Measurements from ENCODE around the gene TASL. TPM values are rescaled to one million over a fixed set of nuclear protein-coding genes. Genes with fewer than 3 reads are reported as not detected.

The TASL gene
- total RNA-seq, 5 donors from 2014 or later (not counting 1 experiment from before 2014, with no cell fraction given), result 0.44 to 2.5 (median 1.8) TPM

DNA sequence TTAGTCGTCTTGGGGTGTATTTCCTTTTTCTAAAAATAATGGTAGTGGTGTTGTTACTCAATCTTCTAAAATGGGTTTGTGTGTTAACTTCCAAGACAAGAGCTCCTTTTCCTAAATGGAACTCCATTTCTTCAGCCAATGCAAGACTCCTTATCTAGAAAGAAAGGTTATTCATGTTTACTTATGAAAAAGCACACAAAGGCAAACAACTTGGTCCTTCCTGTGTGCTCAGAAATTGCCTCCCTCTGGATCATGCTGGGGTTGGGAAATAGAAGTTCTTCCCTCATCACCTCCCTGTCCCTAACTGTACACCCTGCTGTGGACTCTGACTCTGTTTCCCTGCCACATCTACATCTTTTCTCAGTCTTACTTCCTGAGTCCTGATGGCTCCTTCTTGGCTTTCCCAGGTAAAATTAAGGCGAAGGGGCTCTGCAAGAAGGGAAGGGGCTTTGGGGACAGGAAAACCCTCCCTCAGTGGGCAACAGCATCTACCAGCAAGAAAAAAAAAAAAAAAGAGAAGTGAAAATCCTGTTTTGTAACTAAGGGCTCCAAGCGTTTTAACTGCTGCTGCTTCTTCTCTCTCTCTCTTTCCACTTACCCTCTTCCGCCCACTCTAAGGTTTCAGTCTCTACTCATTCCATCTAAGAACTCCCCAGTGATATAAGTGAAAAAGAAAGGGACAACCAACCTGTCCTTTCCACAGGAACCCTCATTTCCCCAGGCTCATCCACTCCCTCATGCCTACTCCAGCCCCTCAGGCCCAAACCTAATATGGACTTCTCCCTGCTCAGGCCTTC is 19.8 kb upstream of the TASL start:
- Histone ChIP-seq H3K27me3 (replicated peaks in 1 of 2; ENCODE audit: control insufficient read depth in 2 of 2, extremely low read depth in 1 of 2, insufficient read depth in 2 of 2, low read length in 1 of 2) (no peaks in the 10 kb centered on the region), H3K9me3 (no peaks in the 10 kb centered on the region), H3K36me3 (ENCODE audit: control insufficient read depth in 2 of 2, extremely low read depth in 1 of 2, insufficient read depth in 1 of 2, low read length in 1 of 2) (no peaks in the 10 kb centered on the region), H3K27ac (ENCODE audit: low read length) (no peak overlapping the region), H3K4me3 (ENCODE audit: control insufficient read depth in 1 of 2, extremely low read depth in 1 of 2, low read length in 1 of 2) (no peak overlapping the region), H3K4me1 (ENCODE audit: control insufficient read depth in 1 of 2, extremely low read depth in 1 of 2, insufficient read depth in 2 of 2, low read length in 2 of 2) (peaks cover 0 to 3% of the 10 kb centered on the region in 2 experiments)
- peaks cover 1 to 22% of the 10 kb centered on the region in 2 donors for H3K27me3 Mint-ChIP-seq
- ChIA-PET CTCF (no interaction called here), POLR2A (no interaction called here)
- DNase-seq (no peak), ATAC-seq (replicated peaks in 1 of 4) (no peak)
- no peak overlapping the region for H3K4me3 Mint-ChIP-seq
- no CpG with 5 or more reads among the region's 4 CpGs for WGBS (ENCODE audit: insufficient coverage)
- no peak overlapping the region for H3K27ac Mint-ChIP-seq
- peaks cover 0 to 14% (median 4%) of the 10 kb centered on the region in 3 donors for H3K4me1 Mint-ChIP-seq
- no peaks in the 10 kb centered on the region for H3K36me3 Mint-ChIP-seq
- H3K9me3 Mint-ChIP-seq, result no peaks in the 10 kb centered on the region

DNA sequence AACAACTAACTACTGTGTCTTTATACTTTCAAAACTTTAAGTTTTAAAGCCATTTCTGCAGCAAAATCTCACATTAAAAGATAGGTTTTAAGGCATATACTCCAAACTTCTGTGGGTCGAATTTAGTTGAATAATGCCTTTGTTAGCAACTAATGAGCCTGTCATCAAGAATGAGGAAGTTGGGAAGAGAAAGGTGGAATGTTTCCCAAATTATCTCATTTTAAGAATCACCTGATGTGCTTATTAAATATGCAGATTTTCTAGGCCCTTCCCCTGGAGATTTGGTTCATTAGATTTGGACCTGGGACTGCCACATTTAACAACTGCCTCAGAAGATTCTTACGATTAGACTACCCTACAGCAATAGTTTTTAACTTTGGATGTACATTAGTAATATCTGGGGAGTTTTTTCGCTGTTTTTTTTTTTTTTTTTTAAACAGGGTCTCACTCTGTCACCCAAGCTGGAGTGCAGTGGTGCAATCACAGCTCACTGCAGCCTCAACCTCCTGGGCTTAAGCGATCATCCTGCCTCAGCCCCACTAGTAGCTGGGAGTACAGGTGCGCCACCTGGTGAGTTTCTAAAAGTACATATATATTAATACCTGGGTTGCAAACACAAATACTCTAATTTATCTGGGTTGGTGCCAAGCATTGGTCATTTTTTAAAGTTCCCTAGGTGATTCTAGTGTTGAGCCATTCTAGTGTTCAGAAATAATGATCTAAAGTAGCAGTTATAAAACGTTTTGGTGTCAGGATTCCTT is 16.1 kb upstream of the TASL start:
- no peaks in the 10 kb centered on the region for H3K36me3 ChIP-seq (ENCODE audit: control insufficient read depth in 2 of 2, extremely low read depth in 1 of 2, insufficient read depth in 1 of 2, low read length in 1 of 2)
- no peak overlapping the region for H3K4me3 Mint-ChIP-seq
- no peaks in the 10 kb centered on the region for H3K36me3 Mint-ChIP-seq
- H3K27me3 ChIP-seq (replicated peaks in 1 of 2; ENCODE audit: control insufficient read depth in 2 of 2, extremely low read depth in 1 of 2, insufficient read depth in 2 of 2, low read length in 1 of 2), result no peaks in the 10 kb centered on the region
- no peak overlapping the region for H3K27ac Mint-ChIP-seq
- peaks cover 1 to 33% of the 10 kb centered on the region in 2 donors for H3K27me3 Mint-ChIP-seq
- no peaks in the 10 kb centered on the region for H3K9me3 ChIP-seq
- ATAC-seq (replicated peaks in 1 of 4) (peak in 2 of 4 experiments; percentile 45 to 46), DNase-seq (peak in 20 of 35 experiments; percentile 1 to 51 (median 13))
- POLR2A ChIA-PET, result no interaction called here
- H3K4me1 Mint-ChIP-seq, result peaks cover 0 to 14% (median 4%) of the 10 kb centered on the region in 3 donors
- no peaks in the 10 kb centered on the region for H3K9me3 Mint-ChIP-seq
- H3K4me3 ChIP-seq (ENCODE audit: control insufficient read depth in 1 of 2, extremely low read depth in 1 of 2, low read length in 1 of 2), result no peak overlapping the region
- peaks cover 0 to 3% of the 10 kb centered on the region in 2 experiments for H3K4me1 ChIP-seq (ENCODE audit: control insufficient read depth in 1 of 2, extremely low read depth in 1 of 2, insufficient read depth in 2 of 2, low read length in 2 of 2)
- no peak overlapping the region for H3K27ac ChIP-seq (ENCODE audit: low read length)
- CTCF ChIA-PET, result interaction anchor here (0.6 to 2.3 kb wide), 6 partner anchors 16 to 239 kb away, joined by 3 to 11 read pairs (median 5); partner anchors contain the start of gene TASL (in 1 of the 2)
- WGBS (ENCODE audit: insufficient coverage), result no CpG with 5 or more reads among the region's 6 CpGs

DNA sequence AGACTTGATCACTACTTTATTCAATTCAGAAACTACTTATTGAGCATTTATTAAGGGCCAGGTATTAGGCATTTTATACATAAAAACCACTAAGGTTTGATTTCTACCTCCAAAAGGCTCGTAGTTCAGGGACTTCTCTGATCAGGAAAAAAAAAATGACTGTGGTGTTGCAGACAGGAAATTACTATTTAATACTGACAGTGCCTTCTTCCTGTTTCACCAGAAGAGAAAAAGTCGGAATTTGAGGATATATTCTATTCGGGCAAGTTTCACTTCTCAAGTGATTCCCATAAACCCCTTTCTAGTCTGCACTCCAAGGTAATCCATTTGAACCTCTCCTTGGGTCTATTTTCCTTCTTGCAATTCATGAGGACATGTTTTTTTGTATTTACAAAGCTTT is 15.3 kb upstream of the TASL start:
- Mint-ChIP-seq H3K36me3 (no peaks in the 10 kb centered on the region), H3K27ac (no peak overlapping the region), H3K9me3 (no peaks in the 10 kb centered on the region), H3K27me3 (peaks cover 1 to 28% of the 10 kb centered on the region in 2 donors), H3K4me1 (peaks cover 0 to 13% (median 4%) of the 10 kb centered on the region in 3 donors), H3K4me3 (no peak overlapping the region)
- ATAC-seq (replicated peaks in 1 of 4), result no peak
- no peak for DNase-seq
- Histone ChIP-seq H3K4me3 (ENCODE audit: control insufficient read depth in 1 of 2, extremely low read depth in 1 of 2, low read length in 1 of 2) (no peak overlapping the region), H3K9me3 (no peaks in the 10 kb centered on the region), H3K27me3 (replicated peaks in 1 of 2; ENCODE audit: control insufficient read depth in 2 of 2, extremely low read depth in 1 of 2, insufficient read depth in 2 of 2, low read length in 1 of 2) (no peaks in the 10 kb centered on the region), H3K36me3 (ENCODE audit: control insufficient read depth in 2 of 2, extremely low read depth in 1 of 2, insufficient read depth in 1 of 2, low read length in 1 of 2) (no peaks in the 10 kb centered on the region), H3K4me1 (ENCODE audit: control insufficient read depth in 1 of 2, extremely low read depth in 1 of 2, insufficient read depth in 2 of 2, low read length in 2 of 2) (peaks cover 0 to 3% of the 10 kb centered on the region in 2 experiments), H3K27ac (ENCODE audit: low read length) (no peak overlapping the region)
- POLR2A ChIA-PET, result no interaction called here
- WGBS (ENCODE audit: insufficient coverage), result no CpG with 5 or more reads among the region's 3 CpGs
- CTCF ChIA-PET, result interaction anchor here (1.1 to 2.3 kb wide), 5 partner anchors 16 to 28 kb away, joined by 3 to 11 read pairs (median 6); partner anchors contain the start of gene TASL (in 1 of the 2)

DNA sequence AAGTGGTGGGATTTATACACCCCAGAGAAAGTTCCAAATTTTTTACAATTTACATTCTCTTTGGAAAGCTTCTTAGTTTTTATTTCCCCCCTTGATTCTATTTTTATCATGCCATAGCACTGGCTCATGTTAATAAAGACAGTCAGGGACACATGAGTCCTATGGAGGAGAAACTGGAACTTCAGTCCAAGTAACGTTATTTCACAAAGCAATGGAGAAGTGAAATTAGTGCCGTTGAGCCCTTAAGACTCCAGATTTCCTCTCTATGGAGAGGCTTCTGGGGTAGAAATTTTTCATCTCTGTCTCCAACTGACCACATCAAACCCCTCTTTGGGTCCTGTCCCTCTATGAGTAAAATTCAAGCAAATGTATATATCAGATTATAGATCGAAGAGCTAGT is 12.8 kb upstream of the TASL start:
- H3K27ac Mint-ChIP-seq, result no peak overlapping the region

DNA sequence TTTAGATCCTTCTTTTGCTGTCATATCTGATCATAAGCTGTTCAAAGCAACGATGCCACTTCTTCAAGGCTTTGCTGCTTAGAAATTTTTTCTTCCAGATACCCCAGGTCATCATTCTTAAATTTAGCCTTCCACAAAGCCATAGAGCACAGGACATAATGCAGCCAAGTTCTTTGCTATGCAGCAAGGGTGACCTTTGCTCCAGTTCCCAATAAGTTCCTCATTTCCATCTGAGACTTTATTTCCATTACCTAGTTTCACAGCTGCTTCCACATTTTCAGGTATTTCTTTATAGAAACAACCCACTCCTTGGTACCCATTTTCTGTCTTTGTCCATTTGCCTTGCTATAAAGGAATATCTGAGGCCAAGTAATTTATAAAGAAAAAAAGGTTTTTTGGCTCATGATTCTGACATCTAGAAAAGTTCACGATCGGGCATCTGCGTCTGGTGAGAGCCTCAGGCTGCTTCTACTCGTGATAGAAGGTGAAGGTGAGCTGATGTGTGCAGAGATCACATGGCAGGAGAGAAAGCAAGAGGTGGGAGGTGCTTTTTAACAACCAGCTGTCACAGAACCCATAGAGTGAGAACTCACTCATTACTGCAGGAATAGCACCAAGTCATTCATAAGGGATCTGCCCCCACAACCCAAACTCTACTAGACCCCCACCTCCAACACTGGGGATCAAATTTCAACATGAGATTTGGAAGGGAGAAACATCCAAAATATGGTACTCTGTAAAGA is 11.8 kb upstream of the TASL start:
- WGBS (ENCODE audit: insufficient coverage), result no CpG with 5 or more reads among the region's 5 CpGs
- Histone ChIP-seq H3K4me3 (ENCODE audit: control insufficient read depth in 1 of 2, extremely low read depth in 1 of 2, low read length in 1 of 2) (no peak overlapping the region), H3K27ac (ENCODE audit: low read length) (no peak overlapping the region), H3K9me3 (no peaks in the 10 kb centered on the region), H3K36me3 (ENCODE audit: control insufficient read depth in 2 of 2, extremely low read depth in 1 of 2, insufficient read depth in 1 of 2, low read length in 1 of 2) (no peaks in the 10 kb centered on the region), H3K4me1 (ENCODE audit: control insufficient read depth in 1 of 2, extremely low read depth in 1 of 2, insufficient read depth in 2 of 2, low read length in 2 of 2) (peaks cover 0 to 3% of the 10 kb centered on the region in 2 experiments), H3K27me3 (replicated peaks in 1 of 2; ENCODE audit: control insufficient read depth in 2 of 2, extremely low read depth in 1 of 2, insufficient read depth in 2 of 2, low read length in 1 of 2) (no peaks in the 10 kb centered on the region)
- ChIA-PET POLR2A (no interaction called here), CTCF (interaction anchor here in 1 of 2 donors (0.6 kb wide), 1 partner anchor 62 kb away, joined by 6 read pairs; no protein-coding TSS in a partner anchor)
- H3K27me3 Mint-ChIP-seq, result peaks cover 0 to 11% of the 10 kb centered on the region in 2 donors
- ATAC-seq (replicated peaks in 1 of 4) (no peak), DNase-seq (no peak)
- no peak overlapping the region for H3K27ac Mint-ChIP-seq
- H3K9me3 Mint-ChIP-seq, result no peaks in the 10 kb centered on the region
- H3K36me3 Mint-ChIP-seq, result no peaks in the 10 kb centered on the region
- peaks cover 0 to 11% (median 4%) of the 10 kb centered on the region in 3 donors for H3K4me1 Mint-ChIP-seq
- no peak overlapping the region for H3K4me3 Mint-ChIP-seq

More for the DNA sequence above, 12.8 kb upstream of the TASL start:
- DNase-seq, result no peak
- Histone ChIP-seq H3K9me3 (no peaks in the 10 kb centered on the region), H3K4me3 (ENCODE audit: control insufficient read depth in 1 of 2, extremely low read depth in 1 of 2, low read length in 1 of 2) (no peak overlapping the region), H3K27ac (ENCODE audit: low read length) (no peak overlapping the region), H3K36me3 (ENCODE audit: control insufficient read depth in 2 of 2, extremely low read depth in 1 of 2, insufficient read depth in 1 of 2, low read length in 1 of 2) (no peaks in the 10 kb centered on the region), H3K4me1 (ENCODE audit: control insufficient read depth in 1 of 2, extremely low read depth in 1 of 2, insufficient read depth in 2 of 2, low read length in 2 of 2) (peaks cover 0 to 3% of the 10 kb centered on the region in 2 experiments), H3K27me3 (replicated peaks in 1 of 2; ENCODE audit: control insufficient read depth in 2 of 2, extremely low read depth in 1 of 2, insufficient read depth in 2 of 2, low read length in 1 of 2) (no peaks in the 10 kb centered on the region)
- peaks cover 0 to 16% of the 10 kb centered on the region in 2 donors for H3K27me3 Mint-ChIP-seq
- H3K4me1 Mint-ChIP-seq, result peaks cover 0 to 11% (median 4%) of the 10 kb centered on the region in 3 donors
- ChIA-PET POLR2A (no interaction called here), CTCF (interaction anchor here in 1 of 2 donors (1.2 kb wide), 1 partner anchor 18 kb away, joined by 4 read pairs; no protein-coding TSS in a partner anchor)
- H3K36me3 Mint-ChIP-seq, result no peaks in the 10 kb centered on the region
- no peak overlapping the region for H3K4me3 Mint-ChIP-seq
- no CpG with 5 or more reads among the region's 3 CpGs for WGBS (ENCODE audit: insufficient coverage)
- ATAC-seq (replicated peaks in 1 of 4), result no peak
- H3K9me3 Mint-ChIP-seq, result no peaks in the 10 kb centered on the region

DNA sequence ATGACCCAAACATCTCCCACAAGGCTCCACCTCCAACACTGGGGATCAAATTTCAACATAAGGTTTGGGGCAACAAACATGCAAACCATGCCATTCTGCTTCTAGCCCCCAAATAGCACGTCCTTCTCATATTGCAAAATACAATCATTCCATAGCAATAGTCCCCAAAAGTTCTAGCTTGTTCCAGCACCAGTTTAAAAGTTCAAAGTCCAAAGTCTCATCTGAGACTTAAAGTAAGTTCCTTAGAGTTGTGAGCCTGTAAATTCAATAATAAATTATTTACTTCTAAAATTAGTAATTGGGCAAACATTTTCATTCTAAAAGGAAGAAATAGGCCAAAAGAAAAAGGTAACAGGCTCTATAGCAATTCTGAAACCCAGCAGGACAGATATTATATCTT is 8.9 kb upstream of the TASL start:
- H3K27me3 ChIP-seq (replicated peaks in 1 of 2; ENCODE audit: control insufficient read depth in 2 of 2, extremely low read depth in 1 of 2, insufficient read depth in 2 of 2, low read length in 1 of 2), result no peaks in the 10 kb centered on the region
- no peak overlapping the region for H3K4me3 Mint-ChIP-seq
- no peak for DNase-seq
- ATAC-seq (replicated peaks in 1 of 4), result no peak
- H3K4me3 ChIP-seq (ENCODE audit: control insufficient read depth in 1 of 2, extremely low read depth in 1 of 2, low read length in 1 of 2), result no peak overlapping the region
- no peak overlapping the region for H3K27ac Mint-ChIP-seq
- ChIA-PET POLR2A (no interaction called here), CTCF (no interaction called here)
- H3K36me3 Mint-ChIP-seq, result no peaks in the 10 kb centered on the region
- no peaks in the 10 kb centered on the region for H3K9me3 ChIP-seq
- H3K27me3 Mint-ChIP-seq, result peaks cover 0 to 11% of the 10 kb centered on the region in 2 donors
- H3K4me1 Mint-ChIP-seq, result no peaks in the 10 kb centered on the region
- no CpG with 5 or more reads among the region's 1 CpG for WGBS (ENCODE audit: insufficient coverage)
- H3K36me3 ChIP-seq (ENCODE audit: control insufficient read depth in 2 of 2, extremely low read depth in 1 of 2, insufficient read depth in 1 of 2, low read length in 1 of 2), result no peaks in the 10 kb centered on the region
- no peak overlapping the region for H3K27ac ChIP-seq (ENCODE audit: low read length)
- no peaks in the 10 kb centered on the region for H3K9me3 Mint-ChIP-seq
- H3K4me1 ChIP-seq (ENCODE audit: control insufficient read depth in 1 of 2, extremely low read depth in 1 of 2, insufficient read depth in 2 of 2, low read length in 2 of 2), result no peaks in the 10 kb centered on the region

Measured in T-cell (primary cell).